NCI-H82 (cell line): ENCODE results near the gene NAXD.
"Not testable (repeated sequence)": the region's sequence is repeated elsewhere in the genome, so short reads cannot be mapped to it uniquely, and the experiment has no call there.

Experiments used
- DNase-seq: peaks from one replicate; lab custom pipeline; 2025; lab: John Stamatoyannopoulos, UW

Gene NAXD

DNA sequence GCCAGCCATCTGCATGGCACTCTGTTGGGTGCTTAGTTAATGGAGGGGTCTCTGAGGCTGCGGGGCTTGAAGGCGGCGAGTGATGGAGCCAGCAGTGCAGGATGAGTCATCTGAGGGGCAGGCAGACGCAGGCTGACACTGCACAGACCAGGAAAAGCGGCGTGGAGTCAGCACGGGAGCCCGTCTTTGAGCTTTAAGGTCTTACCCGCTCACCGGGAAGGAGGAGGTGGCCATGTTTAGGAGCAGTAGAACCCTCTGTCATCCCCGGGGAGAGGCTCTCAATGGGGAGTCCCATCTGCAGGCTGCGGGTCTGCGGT is 13.1 kb downstream of the NAXD start:
- DNase-seq = no peak

DNA sequence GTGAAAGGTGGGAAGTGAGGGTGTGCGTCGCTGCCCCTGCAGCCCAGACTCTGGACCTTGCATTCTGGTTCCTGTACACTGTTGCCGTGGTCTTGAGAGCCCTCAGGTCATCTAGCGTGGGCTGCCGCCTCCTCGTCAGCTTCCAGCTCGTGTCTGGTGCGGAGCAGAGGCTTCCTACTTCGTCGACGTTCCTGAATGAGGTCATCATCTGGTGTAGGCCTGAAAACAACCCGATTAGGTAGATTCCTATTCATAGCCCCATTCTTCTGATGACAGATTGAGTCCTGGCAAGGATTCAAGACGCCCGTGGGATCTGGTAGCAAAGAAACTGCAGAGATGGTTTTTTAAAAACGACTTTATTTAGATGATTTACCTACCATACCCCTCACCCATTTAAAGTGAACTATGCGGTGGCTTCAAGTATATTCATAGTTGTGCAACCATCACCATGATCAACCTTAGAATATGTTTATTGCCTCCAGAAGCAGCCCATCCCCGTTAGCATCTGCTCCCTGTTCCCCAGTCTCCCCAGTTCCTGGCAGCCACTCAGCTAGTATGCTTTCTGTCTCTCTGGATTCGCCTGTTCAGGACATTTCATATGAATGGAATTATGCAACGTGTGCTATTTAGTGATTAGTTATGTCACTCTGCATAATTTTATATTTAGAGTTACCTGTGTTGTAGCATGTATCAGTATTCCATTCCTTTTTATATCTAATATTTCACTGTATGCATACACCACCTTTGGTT is 13.8 kb downstream of the NAXD start:
- DNase-seq = no peak

DNA sequence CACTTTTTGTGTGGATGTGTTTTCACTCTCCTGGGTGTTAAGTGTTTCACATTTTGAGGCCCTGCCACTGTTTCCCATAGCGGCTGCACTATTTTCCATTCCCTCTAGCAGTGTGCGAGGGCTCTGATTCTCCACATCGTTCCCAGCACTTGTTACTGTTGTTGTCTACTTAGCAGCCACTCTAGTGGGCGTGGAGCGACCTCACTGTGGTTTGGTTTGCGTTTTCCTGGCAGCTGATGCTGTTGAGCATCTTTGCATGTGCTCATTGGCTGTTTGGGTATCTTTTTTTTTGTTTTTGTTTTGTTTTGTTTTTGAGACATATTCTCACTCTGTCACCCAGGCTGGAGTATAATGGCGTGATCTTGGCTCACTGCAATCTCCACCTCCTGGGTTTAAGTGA is 14.4 kb downstream of the NAXD start:
- DNase-seq = no peak

DNA sequence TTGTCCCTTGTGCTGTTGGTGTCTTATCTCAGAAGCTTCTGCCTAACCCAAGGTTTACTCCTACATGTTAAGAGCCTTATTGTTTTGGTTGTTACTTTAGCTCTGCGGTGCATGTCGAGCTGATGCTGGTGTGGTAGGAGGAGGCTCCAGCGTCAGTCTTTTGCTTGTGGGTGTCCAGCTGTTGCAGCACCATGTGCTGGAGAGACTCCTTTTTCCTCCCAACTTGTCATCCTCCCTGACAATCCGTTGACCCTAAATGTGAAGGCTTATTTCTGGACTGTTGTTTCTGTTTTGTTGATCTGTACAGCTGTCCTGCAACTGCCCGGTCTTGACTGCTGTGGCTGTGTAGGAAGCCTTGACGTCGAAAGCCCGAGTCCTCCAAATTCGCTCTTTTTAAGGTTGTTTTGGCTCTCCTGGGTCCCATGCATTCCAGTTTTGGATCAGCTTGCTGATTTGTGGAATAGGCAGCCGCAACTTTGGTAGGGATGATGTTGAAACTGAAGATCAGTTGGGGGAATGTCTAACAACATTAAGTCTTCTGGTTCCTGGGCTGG is 15.3 kb downstream of the NAXD start:
- DNase-seq = no peak

DNA sequence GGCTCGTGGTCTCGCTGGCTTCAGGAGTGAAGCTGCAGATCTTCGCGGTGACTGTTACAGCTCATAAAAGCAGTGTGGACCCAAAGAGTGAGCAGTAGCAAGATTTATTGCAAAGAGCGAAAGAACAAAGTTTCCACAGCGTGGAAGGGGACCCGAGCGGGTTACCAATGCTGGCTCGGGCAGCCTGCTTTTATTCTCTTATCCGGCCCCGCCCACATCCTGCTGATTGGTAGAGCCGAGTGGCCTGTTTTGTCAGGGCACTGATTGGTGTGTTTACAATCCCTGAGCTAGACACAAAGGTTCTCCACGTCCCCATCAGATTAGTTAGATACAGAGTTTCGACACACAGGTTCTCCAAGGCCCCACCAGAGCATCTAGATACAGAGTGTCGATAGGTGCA is 16.9 kb downstream of the NAXD start:
- not testable (repeated sequence) for DNase-seq

DNA sequence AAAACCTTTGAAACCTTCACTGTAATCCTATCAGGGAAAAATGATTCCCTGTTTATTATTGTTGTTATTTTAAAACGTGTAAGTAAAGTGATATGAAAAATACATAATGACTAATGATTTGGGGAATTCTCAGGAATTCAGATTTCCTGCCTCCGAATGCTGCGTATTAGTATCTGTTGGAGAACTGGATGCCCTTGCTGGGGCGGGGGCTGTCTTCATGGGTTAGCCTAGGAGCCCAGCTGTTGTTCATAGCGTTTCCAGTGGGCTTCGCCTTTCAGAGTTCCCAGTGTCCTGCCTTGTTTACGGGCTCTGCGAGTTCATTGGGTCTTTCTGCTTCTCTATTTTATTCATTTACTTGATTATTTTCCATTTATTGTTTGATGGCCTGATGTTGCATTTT is 18.4 kb downstream of the NAXD start:
- no peak for DNase-seq

DNA sequence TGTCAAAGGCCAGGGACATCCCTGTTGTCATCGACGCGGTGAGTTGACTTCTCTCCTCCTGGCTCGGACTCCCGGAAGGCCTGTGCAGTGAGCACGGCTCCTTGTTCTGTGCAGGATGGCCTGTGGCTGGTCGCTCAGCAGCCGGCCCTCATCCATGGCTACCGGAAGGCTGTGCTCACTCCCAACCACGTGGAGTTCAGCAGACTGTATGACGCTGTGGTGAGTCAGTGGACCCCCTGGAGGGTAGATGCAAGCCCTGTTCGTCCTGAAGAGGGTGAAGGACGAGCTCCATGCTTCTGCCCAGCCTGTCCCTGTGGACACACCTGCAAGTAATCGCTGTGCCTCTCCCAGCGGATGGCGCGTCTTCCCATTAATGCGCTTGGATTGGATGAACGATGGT is 19.2 kb downstream of the NAXD start:
- DNase-seq = no peak

DNA sequence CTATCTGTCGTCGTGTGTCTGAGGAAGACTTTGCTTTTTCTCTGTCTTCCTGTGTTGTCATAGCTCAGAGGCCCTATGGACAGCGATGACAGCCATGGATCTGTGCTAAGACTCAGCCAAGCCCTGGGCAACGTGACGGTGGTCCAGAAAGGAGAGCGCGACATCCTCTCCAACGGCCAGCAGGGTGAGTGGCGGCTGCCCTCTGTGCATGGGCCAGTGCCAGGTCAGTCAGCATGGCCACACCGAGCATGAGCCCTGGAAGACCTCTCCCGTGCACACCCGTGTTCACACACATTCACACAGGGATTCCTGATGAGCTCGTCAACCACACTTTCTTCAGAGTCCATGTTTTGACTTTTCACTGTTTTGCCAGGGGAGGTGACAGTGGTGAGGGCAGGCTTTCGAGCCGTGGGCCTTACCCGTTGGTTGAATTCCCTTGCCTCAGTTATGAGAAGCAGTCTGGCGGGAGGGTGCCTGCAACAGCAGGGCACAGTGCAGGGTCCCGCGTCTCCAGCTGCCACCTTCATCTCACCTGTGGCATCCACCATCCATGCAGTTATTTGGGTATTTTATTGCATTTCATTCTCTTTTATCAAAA is 20.2 kb downstream of the NAXD start:
- no peak for DNase-seq

DNA sequence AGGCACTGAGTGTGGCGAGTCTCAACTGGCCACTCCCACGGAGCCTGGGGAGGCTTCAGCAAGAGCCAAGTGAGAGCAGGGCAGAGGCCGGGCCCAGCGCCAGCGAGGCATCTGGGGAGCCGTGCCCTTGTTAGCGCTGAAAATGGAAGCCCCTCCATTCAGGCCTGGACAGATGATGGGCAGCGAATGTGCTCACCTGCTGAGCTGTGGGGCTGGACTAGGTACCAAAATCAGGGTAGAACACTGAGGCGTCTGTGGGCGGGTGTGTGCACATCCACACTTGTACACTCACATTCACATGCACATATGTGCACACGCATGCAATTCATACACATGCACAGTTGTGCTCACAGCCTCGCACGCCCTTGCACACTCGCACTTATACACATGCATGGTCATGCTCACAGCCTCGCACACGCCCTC is 20.7 kb downstream of the NAXD start:
- DNase-seq = no peak

DNA sequence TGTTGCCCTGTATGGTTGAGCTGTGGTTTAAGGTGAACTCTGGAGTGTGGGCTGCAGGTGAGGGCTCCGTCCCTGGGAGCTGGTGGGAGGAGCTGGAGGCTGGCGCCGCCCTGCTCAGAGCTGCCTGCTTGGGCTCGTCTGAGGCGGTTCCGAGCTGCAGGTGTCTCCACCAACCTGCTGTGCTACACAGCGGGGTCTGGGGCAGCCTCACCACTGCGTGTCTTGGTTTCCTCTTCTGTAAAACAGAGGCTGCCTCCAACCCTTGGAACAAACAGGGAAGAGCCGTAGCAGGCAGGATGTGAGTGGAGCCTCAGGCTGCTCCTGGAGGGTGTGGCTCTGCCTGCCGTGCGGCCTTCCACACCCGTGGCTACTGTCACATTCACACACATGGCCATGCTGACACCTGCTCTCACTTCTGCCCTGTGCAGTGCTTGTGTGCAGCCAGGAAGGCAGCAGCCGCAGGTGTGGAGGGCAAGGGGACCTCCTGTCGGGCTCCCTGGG is 21.4 kb downstream of the NAXD start:
- DNase-seq = no peak

DNA sequence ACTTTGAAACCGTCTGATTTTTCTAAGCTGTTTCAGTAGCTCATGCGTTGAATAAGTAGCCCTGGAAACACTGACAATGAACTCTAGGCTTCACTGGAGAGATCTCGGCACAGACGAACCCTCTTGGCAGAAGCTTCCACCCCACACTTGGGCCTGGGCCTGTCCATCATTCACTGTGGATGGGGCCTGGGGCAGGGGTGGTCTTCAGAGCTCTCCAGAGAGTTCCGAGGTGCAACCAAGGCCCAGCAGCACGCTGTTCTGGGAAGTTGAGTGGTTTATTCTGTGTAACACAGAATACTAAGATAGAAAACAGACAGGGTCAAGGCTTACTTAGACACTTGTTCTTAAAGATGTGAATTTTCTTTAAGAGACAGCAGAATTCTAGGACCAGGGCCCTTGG is 21.9 kb downstream of the NAXD start:
- no peak for DNase-seq

DNA sequence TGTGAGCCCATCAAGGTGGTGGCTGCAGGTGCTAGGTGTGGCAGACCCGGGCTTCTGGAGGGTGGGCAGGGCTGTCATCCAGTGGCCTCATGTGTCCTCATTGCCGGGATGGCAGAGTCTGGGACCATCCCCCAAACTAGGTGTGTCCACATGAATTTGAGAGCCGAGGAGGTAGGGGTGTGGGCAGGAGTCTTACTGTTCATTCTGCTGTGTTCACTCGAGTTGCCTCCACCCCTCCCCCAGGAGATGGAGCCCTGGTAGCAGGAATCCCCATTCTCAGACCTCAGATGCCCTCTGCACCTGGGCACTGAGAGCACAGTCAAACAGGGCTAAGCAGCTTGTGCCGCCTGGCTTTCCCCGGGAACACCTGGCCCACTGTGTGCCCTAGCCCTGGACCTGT is 22.4 kb downstream of the NAXD start:
- no peak for DNase-seq

DNA sequence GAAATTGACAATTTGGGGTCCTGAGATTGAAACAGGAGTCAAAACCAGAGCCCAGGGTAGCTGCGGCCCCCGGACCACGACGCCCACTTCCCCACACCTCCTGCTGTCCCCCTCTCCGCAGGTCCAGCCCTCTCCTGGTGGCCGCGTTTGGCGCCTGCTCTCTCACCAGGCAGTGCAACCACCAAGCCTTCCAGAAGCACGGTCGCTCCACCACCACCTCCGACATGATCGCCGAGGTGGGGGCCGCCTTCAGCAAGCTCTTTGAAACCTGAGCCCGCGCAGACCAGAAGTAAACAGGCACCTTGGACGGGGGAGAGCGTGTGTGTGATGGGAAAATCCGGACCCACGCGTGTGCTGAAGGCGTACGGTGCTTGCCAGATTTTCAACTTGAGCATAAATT is 22.9 kb downstream of the NAXD start:
- DNase-seq = no peak

DNA sequence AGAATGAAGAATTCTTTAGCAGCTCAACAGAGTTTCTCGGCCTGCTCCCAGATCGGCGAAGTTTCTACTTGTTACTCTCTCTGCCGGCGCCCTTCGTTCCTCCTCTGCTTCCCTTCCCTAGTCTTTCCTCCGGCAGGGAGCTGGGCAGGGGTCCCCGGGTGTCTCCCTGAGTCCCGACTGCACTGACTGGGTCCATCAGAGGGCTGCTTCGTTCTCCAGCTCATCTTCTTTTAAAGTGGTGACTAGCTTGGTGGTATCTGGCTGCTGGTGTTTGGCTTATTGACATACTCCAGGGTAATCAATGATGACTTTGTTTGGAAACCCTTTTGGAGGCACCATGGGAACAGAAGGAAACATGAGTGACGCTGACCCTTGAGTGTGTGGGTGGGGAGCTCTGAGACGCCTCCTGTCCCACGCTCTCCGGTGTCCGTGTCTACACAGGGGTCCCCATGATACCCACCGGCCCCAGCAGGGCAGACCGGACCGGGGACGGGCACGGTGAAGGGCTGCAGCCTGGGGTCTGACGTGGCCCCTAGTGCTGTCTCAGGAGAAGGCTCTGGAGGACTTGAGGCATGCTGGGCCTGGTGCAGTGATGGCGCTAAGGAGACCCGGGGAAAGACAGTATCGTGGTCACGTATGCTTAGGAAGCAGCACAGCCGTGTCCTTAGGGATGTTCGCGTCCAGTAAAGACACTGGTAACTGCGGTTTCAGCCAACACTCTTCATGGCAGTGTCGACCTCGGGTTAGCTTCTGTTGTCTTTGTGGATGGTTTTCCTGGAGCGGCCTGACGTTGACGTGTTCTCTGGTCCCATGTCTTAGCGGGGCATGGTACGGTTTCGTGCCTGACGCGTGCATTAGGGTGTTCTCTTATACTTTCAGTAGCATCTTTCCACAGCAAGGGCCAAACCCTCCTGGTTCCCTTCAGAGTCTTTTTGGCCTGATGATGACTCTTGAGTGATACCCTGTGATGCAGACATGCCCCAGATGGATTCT is 23.8 kb downstream of the NAXD start:
- DNase-seq = no peak

DNA sequence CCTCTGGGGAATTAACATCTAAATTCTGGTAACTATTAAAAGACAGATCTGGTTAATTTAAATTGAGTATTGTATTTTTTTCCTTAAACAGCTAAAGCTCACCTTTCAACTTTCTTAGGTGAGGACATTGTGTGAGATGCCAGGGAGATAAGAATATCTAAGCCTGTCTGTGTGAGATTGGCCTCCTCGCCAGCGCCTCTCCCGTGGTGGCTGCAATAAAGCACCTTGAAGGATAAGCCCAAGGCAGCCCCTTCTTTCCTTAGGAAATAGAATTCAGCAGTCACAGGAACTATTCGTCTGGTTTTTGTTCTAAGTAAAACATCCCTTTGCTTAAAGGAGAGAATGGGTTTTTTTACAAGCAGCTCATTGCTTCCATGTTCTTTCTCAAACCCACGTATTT is 24.6 kb downstream of the NAXD start:
- DNase-seq = no peak

DNA sequence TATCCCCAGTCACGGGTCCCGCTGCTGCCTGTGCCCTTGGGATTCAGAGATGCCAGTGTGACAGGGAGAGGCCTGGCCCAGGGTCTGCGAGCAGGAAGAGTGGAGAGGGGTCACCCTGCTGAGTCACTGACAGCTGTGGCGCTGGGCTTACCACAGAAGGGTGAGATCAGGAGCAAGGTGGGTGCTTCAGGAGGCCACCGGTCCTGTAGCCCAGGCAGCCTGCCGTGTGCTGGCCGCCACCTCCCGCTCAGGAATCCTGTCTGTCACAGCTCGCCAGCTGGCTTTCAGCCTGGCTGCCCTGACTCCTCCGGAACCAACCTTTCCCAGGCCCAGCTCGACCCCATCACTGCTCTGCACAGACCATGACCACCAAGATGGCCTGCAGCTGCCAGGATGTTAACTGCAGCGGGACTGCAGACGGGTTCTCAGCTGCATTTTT is 25.3 kb downstream of the NAXD start:
- no peak for DNase-seq

DNA sequence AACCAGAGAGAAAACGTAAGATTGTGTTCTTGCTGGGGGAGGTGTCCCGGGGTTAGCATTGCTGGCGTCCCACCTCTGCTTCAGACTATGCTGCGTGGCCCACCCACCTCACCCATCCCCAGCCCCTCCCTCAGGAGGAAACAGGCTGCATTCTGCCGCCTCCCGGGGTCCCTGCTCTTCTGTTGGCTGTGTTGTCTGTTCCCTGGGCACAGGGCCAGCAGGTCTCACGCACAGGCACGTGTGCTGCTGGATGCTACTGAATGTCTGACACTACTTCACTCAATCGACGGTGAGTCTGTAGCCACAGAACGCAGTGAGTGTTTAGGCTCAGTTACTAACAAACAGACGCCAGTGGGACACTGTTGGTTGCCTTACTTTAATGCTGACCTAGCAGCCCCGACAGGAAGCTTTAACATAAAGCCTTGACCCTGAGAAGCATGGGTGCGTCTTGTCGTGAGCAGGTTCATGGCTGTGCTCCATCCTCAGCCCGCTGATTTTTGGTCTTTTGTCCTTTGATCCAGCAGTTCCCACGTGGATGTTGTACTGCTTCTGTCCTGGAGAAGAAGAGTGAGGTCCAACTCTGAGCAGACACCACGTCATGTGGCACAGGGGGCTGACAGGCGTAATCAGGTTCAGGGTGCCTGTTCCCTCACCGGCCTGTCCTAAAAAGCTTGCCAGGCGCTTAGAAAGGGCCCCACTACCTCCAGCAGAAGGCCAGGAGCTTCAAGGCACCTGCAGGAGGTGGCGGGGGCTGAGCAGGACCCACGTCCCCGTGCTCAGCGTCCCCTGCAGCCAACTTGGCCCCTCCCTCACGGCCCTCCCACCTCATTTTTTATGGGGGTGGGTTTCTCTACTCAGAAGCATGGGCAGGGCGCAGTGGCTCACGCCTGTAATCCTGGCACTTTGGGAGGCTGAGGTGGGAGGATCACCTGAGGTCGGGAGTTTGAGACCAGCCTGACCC is 26.0 kb downstream of the NAXD start:
- DNase-seq = no peak

DNA sequence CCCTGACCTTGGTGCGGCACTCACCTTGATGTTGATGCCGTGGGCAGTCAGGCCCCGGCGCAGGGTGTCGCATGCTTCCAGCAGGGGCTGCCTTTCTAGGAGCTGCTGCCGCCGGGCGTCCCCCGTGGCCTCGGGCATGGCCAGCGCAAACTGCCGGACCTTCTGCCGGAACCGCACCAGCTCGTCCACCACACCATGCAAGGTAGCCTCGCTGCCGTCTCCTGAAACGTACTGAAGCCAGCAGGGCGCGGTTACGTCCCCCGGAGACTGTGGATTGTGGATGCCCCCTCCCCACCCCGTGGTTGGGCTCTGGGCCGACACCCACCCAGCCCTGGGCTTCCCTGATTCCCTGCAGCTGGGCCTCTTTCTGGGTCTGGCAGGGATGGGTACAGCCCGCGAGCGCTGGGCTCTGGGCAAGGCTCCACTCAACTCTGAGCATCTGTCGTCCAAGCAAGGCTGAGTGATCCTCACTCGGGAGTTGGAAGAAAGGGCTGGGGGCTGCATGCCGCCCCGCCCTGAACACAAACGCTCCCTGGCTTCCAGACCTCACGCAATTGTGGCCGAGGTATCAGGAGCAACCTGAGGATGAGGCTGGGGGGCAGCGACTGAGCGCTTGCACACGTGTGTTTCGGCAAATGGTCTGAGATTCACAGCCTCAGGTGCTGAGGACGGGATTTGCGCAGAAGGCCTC is 27.1 kb downstream of the NAXD start:
- no peak for DNase-seq

DNA sequence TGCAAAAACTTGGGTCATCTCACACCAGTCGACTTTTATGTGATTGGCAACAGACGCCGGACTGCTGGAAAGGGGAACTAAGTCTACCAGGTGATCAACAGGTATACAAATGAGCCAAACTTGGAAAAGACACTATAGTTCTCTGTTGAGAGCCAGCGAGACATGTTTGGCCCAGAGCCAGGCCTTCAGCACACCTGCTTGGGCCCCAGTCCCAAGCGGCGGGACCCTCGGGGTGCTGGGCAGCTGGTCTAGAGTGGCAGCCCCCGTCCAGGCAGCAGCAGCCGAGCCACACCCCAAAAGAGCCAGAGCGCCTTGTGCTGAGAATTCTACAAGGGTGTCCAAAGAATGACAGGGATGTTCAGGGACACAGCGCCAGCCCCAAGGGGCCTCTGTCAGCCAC is 28.0 kb downstream of the NAXD start:
- DNase-seq = no peak

DNA sequence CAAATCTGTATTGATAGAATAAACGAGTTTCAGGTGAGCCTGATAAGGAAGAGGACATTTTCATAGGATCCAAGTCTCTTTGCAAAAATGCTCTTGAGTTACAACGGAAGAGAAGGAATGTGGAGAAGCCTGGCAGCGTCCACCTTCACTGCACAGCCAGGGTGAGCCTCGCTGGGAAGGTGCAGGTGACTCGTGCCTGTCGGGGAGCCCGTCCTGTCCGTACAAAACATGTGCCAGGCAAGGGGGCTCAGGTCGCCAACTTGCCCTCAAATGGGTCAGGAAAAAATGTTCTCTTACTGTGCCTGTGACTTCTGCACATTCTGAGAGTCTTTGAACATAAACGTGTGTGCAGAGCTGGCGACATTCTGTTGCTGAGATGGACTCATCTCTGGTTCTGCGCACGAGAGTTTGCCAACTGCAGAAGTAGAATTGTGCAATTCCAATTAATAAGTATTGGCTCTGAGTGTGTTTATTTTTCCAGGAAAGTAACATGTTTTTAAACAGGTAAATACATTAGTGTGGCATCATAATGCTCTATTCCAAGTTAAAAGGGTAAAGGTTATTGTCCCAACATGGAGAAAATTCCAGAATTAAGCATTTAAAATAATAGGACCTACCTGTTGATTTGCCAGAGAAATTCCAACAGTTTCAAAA is 28.6 kb downstream of the NAXD start:
- DNase-seq = no peak
